Islet precursor cell (in vitro differentiated cells): ENCODE data around the gene RNF215.
"Not testable (repeated sequence)": the region's sequence is repeated elsewhere in the genome, so short reads cannot be mapped to it uniquely, and the experiment has no call there.

Source experiments
- DNase-seq: peaks from one replicate; pipeline ENCODE4 v3.0.0-alpha.2; 2018

RNF215 gene

DNA sequence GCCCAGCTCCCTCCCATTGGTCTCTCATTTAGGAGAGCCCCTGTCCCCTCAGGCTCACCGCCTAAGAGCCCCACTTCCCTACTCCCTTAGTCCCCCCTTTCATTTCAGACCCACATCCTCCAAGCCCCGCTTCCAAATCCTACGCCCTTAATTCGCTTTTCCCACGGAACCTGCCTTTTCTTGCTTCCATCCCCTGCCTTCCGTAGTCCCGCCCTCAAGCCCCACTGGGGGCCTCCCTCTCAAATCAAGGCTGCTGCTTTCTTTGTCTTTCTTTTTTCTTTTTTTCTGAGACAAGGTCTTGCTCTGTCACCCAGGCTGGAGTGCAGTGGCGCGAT is 30.0 kb downstream of the RNF215 start:
- no peak for DNase-seq

DNA sequence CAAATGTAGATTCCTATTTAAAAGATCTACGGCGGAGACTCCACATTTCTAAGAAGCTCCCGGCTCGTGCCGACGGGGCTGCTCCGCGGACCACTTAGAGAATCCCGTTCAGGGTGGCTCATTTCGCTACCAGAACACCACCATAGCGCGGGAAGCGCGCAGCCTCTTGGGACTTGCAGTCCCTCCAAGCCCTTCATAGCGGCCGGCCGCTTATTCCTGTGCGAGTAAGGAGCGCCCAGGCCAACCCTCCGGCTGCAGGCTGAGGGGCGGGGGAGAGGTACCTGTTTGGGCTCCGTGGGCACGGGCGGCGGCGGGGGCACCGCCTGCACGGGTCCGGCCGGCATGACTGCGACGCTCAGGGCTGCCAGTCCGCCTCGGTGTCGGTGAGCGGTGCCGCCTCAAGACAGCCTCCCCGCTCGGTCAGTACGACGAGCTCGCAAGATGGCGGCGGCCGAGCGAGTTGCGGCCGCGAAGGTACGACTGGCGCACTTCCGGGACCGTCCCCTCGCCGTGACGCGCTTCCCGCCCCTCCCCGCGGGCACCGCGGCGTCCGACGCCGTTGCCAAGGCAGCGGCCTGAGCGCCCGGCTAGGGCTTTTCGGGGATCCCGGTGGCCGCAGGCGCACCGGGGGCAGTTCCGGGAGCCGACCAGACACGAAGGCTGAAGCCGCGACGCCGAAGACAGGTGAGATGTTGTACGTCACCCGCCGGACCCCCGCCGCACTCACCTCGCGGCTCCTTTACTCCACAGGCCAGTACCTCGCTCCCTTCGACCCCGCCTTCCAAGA is 30.6 kb downstream of the RNF215 start, which contains the start of the genes CCDC157 and SF3A1:
Gene CCDC157, plus strand, starts transcription at position 559 of the 787 bp plus-strand sequence. CDS start 8,994 bp downstream, outside the sequence.
Gene SF3A1, minus strand, starts transcription at position 446 of the 787 bp plus-strand sequence. Its CDS starts 102 bp downstream, at position 344.
- DNase-seq, result peak; percentile 96

DNA sequence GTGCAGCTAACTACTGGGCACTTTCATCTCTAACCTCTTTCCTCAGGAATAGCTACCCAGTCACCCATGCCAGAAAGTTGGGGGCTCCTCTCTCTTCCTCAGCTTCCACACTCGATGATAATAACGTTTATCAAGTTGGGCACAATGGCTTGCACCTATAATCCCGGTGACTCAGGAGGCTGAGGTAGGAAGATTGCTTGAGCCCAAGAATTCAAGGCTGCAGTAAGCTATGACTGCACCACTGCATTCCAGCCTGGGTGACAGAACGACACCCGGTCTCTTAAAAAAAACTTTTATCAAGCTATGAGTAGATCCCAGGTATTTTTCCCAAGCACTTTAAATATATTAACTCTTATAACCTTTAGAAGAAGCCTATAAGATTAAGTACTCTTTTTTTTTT is 32.6 kb downstream of the RNF215 start:
- DNase-seq, result no peak

DNA sequence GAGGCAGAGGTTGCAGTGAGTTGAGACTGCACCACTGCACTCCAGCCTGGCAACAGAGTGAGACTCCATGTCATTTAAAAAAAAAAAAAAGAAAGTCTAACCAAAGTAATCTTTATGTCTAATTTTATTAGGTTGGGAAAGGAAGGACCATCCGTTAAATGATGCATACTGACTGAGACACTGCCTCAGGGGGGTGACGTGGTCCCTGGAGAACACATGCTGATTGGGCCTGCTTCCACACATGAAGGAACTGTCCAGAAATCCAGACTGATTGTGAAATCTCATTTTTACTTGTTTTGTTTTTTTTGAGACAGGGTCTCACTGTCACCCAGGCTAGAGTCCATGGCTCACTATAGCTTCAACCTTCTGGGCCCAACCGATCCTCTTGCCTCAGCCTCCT is 36.0 kb downstream of the RNF215 start:
- no peak for DNase-seq

DNA sequence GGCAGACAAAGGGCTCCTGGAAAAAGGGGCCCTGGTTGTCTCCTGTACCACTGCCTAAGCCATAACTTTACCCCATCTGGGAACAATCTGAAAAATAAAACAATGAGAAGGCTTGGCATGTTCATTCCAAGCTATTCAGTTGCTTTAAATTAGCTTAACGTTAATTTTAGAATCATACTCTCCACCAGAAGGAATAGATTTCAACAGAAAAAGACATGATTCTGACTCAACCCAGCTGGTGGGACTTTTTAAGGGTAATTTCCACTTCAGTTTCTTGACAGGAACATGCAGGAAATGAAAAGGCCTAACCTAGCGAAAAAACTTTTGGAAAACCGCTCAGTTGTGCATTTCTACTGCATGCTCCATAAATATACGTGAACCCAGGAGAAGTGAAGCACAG is 38.4 kb downstream of the RNF215 start:
- no peak for DNase-seq

DNA sequence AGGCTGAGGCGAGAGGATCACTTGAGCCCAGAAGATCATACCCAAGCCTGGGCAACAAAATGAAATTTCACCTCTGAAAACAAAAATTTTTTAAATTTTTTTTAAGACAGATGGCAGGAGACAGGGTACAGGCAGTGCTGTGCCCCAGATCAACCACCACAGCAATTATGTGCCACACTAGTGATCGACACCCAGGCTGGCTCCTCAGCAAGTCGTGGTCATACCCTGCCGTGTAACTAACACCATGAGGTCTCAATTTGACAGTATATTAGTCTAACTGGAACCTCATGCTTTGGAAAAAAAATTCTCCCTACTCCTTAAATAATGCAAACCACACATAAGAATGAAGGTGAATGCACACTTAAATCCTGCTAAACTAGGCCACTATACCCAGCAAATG is 38.8 kb downstream of the RNF215 start:
- DNase-seq, result no peak

DNA sequence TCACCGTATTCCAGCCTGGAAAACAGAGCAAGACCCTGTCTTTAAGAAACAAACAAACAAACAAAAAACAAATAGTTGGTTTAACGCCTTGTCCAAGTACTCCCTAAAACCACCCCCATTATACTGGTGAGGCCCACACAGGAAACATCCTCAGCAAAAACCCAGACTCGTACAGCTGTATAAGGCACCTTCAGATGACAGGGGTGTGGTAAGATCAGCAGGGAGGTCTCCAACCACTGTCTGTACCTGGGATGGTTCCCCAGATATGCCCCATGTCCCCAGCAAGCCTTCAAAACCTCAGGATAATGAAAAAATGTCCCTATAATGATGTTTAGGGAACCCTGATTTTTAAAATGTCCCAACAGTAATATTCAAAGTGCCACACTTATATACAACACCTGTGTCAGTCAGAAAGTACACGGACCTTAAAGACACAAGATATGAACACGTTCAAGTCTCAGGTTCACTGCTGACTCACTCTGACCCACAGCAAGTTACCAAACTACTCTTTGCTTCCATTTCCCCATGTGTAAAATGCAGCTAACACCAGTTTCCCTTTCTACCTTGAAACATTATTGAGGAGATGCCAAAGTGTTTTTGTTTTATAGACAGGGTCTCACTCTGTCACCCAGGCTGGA is 39.8 kb downstream of the RNF215 start:
- DNase-seq, result no peak

DNA sequence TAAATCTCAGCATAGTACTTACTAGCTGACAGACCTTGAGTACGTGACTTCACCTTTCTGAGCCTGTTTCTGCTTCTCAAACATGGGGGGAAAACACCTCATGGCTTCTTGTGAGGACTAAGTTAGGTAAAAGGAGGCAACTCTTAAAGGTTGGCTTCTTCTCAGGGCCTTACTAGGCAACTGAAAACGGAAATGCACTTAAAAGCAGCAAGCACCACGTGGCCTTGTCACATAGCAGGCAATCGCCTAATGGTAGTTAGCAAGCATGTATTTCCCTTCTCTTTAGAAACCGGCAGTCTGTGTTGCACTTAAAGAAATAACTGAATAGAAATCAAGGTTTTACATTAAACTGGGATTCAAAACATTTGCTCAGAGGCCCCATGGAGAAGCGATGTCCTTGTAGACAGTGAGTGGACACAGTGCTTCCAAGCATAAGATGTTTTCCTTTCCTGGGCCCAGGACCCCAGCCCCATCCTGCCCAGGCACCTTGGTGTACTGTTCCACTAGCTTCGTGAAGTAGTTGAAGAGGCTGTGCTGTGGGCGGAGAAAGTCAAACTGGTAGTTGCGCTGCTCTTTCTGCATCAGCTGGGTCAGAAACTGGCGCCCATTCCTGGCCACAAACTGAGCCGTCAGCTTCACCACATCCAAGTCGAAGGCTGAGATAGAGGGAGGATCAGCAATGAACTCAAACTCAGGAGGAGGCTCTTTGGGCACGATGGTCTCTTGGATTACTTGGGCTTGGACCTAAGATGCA is 42.6 kb downstream of the RNF215 start:
- DNase-seq, result no peak

DNA sequence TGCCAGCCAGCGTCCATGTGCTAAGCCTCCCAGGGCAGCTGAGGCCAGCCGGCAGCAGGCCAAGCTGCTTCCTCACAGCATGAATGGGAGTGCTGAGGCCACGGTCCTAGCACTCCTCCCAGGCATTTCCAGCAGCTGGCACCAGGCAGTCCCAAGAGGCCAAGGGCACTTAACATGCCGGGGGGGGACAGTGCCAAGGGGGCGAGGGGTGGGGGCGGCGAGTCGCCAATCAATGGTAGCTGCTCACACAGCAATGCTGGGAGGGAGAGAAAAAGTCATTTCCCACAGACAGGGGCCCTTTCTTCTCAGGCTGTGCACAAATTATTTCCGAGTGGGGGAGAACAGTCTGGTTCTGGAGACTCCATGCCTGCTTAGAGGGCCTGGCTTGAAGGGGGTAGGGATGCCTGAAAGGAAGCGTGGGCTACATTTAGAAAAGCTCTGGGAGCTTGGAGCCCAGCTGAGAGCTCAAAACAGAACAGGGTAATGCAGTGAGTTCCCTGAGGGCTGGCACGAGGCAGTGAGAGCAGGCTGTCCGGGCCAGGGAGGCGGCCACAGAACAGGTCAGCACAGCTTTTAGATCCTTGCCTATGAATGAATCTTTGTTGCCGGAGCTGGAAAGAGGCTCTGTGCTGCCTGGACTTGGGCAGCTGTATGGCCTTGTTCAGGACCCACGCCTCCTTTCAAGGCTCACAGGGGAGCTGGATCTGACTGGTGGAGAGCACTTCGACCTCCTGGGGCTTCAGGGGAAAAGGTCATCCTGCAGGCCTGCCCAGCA is 46.1 kb downstream of the RNF215 start:
- DNase-seq, result no peak

DNA sequence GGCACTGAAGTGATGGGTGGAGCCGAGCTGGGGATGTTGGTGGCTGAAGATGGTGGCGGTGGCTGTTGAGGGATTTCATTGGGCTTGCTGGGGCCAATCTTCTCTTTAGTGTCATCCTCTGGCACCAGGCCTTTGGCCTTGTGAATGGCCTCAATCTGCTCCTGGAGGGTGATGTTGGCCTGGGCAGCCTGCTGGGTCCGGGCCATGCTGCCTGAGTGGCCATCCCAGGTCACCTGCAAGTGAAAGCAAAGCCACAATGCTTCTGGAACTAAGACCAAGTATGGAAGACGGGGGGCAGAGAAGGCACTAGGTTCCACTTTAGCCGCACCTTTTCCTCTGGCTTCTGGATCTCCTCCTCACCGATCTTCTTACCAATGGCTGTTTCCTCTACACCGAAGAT is 48.4 kb downstream of the RNF215 start:
- no peak for DNase-seq

DNA sequence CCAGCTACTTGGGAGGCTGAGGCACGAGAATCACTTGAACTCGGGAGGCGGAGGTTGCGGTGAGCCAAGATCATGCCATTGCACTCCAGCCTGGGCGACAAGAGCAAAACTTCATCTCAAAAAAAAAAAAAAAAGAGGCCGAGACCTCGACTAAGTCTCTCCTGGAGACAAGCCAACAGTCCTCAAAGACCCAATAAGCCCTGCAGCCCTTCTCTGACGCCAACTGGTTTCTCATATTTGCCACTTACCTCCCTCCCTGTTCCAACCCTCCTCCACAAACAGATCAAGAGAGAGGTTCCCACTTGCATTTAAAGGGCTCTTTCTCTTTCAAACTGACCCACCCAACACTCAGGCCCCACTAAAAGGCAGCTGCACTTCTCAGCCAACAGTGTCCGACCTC is 48.9 kb downstream of the RNF215 start:
- not testable (repeated sequence) for DNase-seq

DNA sequence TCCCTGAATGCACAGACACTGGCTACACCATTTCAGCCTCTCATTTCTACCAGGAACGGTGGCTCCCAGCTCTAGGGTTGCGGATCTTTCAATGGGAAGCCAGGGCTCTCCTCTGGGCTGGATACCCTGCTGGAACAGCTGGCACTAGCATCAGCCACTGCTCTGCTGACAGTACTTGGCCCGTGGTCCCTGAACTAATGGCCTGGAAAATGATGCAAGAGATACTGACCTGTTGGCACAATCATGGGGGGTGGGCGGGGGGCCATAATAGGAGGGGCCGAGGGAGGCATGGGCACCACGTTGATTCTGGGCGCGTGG is 49.8 kb downstream of the RNF215 start:
- no peak for DNase-seq

DNA sequence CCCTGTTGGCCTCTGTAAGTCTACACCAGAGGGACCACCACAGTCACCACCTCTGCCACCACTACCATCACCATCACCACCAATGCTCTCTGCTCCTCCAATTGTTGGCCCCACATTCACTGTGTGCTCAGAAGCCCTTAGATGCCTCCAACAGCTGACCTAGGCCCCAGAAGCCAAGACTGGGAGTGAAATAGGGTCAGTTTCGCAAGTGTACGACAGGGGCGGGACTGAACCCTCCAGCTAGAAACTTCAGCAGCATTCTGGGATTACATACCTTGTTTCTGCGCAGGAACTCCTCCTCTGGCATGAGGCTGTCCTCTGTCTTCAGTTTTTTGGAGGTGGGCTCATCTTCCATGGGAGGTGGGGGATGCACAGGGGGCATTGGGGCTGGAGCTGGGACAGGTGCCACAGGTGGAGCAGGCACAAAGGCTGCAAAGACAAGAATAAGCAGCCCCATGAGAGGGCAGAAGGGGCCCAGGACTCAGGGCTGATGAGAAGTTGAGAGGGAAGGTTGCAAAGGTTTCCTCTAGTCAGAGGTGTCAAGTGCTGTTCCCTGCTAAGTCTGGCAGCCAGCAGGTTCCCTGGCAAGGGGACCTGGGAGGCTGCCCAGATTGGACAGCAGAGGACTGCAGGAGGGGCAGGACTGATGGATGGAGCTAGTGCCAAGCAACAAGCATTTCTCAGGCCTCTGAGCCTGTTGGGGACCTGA is 50.3 kb downstream of the RNF215 start:
- no peak for DNase-seq

DNA sequence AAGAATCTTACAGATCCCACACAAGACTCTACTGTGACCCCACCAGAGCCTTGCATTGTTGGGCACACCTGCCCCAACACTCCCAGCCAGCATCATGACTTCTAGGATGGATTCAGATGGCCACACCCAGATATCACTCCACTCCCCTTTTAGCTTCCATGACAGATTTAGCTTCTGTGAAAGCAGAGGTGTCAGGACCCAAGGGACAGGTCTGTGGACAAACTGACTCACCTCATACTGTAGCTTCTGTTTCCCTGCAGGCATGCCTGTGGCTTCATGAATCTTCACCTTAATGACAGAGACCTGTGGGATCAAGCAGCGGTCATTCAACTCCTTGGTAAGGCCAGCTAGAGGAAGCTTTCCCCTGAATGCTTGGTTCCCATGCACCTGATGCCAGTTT is 52.0 kb downstream of the RNF215 start:
- DNase-seq, result no peak

DNA sequence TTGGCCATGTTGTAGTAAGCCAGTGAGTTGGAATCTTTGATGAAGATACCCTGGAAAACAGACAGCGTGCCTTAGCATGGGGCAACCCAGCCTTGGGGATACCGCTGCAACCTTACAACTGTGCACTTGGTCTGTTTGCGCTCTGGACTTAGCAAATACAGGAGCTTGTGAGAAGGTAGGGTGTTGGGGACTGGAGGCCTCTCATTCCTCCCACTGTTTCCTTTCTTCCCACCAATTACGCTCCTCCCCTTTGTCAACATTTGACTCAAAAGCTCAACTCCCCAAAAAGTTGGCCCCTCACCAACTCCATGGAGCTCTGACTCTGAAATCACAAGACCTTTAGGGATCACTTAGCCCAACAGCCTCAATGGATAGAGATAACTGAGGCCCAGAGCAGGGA is 52.6 kb downstream of the RNF215 start:
- DNase-seq, result no peak

DNA sequence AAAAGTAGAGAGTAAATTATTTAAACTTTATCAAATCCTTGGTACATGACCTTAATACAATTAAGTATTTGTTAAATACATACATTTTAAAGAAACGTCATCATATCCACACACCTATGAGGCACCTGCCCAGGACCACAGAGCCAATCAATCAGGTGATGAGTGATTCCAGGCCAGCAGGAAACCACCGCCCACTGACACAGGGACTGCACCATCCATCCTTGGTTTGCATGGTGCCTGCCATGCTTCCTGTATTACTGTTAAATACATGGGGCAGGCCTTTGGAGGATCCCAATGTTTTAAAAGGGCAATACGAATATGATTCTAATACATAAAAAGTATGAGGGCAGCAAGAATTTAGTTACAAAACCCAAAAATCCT is 53.5 kb downstream of the RNF215 start:
- no peak for DNase-seq

DNA sequence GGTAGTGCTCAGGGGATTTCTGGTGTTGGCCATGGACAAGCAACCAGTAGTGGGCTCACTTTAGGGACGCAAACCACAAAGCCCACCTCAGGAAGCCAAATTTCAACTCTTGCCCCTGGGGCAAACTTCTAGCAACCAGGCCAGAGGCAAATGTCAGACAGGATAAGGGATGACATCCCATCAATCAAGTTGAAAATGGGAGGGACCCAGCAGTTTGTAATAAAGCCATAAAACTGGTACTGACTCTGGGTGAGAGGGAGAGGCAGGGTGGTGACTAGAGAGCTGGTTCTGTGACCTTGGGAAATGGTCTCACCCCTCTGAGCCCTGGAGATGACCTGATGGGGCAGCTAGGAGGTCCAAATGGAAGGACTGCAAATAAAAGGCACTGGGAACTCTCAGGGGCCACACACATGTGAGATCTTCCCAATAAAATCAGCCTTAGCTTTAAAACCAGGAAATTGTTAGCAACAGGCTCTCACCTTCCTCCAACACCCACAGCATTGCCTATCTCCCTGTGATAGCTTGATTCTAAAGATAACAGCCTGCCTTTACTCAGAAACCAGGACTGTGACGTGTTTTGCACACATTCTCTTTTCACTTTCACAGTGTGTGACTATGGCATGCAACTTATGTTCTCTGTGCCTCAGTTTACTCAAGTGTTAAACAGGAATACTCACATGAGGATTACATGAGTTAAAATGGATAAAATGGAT is 54.1 kb downstream of the RNF215 start:
- DNase-seq, result no peak

DNA sequence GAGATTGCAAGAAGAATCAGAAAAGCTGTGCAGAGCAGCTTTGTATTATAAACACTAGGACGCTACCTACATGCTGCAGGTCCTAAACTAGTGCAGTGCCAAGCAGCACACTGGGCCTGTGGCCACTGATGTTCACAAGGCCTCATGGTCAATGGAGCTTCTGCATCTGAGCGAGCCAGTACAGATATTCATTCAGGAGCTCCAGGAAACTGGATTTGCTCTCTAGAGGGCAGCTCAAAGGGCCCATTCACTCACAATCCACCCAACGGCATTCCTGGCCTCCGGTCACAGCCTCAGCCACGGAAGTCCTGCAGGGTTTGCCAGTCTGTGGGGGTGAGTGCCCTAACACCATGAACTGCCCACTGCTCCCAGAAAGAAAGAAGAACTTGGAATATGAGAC is 54.7 kb downstream of the RNF215 start:
- no peak for DNase-seq
